ENCODE results near the gene TPPP.
A peak's percentile ranks its signal among the peaks of the same experiment; 100 is the strongest.
"Not testable (repeated sequence)": the region's sequence is repeated elsewhere in the genome, so short reads cannot be mapped to it uniquely, and the experiment has no call there.

TPPP gene

DNA sequence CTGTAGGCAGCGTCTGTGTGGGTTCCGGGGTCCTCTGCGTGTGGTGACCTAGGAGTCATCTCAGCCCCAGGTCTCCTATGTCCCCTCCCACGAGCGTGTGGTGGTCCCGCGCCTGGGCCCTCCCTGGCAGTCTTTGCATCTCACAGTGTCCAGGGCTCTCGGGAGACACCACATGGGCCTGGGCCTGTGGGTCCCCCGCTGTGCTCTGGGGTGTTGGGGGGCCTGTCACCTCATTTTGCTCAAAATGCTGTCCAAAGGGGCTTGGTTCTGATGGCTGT is 54.0 kb downstream of the TPPP start:
- TF ChIP-seq POLR2A (IDR thresholded peaks at IDR 0.05; ENCODE audit: low read depth, low read length), result no peak
- no peak for FAIRE-seq

DNA sequence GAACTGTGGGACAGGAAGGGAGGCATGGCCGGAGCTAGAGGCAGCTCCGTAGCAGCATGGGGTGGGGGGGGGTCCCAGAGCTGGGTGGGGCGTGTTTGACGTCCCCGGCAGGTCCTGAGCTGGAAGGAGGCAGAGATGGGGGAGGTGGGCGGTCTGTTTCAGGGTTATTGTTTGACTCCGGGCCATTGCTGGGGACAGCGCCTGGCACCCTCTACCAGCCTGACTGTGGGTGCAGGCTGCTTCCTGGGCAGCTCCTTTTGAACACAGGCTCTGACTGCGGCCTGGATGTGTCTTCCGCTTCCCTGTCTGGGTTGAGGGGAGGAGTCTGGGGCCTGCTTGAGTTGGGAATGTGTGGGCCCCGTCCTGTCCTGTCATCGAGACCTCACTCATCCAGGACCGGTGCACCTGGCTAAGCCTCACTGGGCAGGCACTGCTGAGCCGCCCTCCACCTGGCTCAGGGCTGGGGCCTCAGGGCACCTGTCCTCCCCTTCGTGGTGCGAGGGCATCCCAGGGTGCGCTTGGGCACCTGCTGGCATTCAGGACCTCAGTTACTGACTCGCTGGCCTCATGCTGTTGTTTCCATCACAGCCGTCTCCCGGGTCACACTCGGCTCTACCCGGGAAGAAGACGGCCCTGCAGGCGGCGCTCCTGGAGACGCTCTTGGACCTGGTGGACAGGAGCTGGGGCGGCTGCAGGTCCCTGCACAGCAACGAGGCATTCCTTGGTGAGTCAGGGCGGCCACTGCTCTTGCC is 54.5 kb downstream of the TPPP start:
- FAIRE-seq (no peak), DNase-seq (ENCODE audit: insufficient read length, low spot score) (no peak)
- no peak for TF ChIP-seq POLR2A (IDR thresholded peaks at IDR 0.05; ENCODE audit: low read depth, low read length)

More for the DNA sequence above, 54.0 kb downstream of the TPPP start:
- no peak for DNase-seq (ENCODE audit: insufficient read length, low spot score)

DNA sequence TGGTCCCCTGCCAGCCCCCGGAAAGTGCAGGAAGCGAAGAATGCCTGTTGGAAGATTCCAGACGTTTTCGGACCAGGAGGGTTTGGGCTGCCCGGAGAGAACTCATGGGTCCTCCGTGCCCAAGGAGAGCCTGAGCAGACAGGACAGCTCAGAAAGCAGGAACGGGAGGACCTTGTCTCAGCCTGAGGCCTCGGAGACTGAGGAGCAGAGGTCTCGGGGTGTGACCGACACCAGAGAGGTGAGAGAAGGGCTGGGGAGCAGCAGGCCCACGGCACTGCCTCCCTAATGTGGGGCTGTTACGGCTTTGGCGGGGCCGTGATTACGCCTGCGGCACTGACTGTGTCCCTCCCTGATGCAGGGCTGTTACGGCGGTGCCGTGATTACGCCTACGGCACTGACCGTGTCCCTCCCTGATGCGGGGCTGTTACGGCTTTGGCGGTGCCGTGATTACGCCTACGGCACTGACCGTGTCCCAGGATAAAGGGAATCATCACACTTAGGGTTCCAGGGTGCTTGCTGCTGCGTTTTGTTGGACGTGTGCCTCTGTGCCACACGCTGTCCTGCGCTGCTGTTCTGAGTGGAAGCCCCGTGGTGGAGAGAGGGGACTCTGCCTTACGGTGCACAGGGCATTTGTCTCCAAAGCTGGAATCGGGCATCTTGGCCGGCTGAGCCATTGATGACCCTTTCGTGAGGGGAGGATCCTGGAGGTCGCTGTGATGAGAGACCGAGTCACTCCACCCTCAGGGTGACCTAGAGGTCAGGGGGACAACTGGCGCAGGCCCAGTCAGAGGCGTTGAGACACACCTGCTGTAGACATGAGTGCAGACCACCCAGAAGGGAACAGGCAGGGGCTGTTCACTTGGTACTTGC is 55.3 kb downstream of the TPPP start:
- DNase-seq (ENCODE audit: insufficient read length, low spot score), result no peak
- FAIRE-seq, result no peak
- no peak for TF ChIP-seq POLR2A (IDR thresholded peaks at IDR 0.05; ENCODE audit: low read depth, low read length)

DNA sequence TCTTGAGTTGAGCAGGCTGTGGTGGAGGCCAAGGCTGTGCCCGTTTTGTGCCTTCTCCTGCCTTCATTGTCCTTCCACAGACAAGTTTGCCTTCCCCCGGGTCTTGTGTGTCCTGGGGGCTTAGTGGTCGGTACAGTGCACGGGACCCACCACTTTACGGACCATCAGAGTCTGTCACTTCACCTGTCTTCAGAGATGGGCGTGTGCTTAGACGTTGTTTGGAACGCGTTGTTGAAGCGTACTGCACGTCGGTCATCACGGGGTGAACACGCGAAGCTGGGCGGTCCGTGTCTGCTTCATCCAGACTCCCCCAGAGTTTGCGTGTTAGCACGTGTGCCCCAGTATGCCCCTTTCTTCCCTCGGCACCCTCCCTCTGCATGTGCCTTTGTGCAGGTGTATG is 56.2 kb downstream of the TPPP start:
- FAIRE-seq, result no peak
- TF ChIP-seq POLR2A (IDR thresholded peaks at IDR 0.05; ENCODE audit: low read depth, low read length), result no peak
- DNase-seq (ENCODE audit: insufficient read length, low spot score), result no peak

DNA sequence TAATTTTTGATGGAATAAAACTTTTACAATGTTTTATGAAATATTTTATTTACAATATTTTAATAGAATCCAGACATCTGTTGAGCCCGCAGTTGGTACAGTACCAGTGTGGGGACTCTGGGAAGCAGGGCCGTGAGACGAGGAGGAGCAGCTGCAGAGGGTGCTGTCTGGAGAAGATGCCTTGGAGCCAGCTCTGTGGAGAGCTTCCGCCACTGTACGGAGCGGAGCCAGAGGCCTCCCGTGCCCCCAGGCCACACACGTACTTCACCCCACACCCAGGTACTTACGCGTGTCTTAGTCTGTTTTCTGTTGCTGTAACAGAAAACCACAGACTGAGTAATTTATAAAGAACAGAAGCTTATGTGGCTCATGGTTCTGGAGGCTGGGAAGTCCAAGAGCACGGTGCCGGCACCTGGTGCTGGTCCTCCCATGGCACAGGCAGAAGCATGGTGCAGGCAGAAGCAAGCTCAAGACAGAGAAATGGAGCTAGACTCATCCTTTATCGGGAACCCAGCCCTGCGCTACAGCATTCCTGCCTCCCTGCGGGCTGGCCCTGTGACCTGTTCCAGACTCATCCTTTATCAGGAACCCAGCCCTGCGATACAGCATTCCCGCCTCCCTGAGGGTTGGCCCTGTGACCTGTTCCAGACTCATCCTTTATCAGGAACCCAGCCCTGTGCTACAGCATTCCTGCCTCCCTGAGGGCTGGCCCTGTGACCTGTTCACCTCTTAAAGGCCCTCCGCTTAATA is 57.7 kb downstream of the TPPP start:
- TF ChIP-seq POLR2A (IDR thresholded peaks at IDR 0.05; ENCODE audit: low read depth, low read length), result no peak
- FAIRE-seq (no peak), DNase-seq (ENCODE audit: insufficient read length, low spot score) (no peak)

DNA sequence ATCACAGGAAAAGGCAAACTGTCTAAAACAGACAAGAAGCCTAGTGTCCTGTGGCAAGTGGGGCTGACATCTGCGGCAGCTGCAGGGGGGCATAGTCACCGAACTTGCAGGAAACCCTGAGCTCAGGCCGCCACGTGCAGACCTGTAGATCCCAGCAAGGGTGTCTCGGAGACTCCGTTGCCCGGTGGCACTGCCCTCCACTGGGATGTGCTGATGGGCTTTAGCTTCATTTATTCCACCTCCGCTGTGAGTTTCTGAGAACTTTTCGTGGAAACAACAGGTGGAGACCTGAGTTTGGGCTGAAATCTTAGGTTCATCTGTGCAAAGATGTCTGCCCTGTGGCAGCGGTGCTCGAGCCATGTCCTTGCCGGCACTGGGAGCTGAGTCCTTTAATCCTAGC is 59.0 kb downstream of the TPPP start:
- no peak for TF ChIP-seq POLR2A (IDR thresholded peaks at IDR 0.05; ENCODE audit: low read depth, low read length)
- no peak for FAIRE-seq
- no peak for DNase-seq (ENCODE audit: insufficient read length, low spot score)

DNA sequence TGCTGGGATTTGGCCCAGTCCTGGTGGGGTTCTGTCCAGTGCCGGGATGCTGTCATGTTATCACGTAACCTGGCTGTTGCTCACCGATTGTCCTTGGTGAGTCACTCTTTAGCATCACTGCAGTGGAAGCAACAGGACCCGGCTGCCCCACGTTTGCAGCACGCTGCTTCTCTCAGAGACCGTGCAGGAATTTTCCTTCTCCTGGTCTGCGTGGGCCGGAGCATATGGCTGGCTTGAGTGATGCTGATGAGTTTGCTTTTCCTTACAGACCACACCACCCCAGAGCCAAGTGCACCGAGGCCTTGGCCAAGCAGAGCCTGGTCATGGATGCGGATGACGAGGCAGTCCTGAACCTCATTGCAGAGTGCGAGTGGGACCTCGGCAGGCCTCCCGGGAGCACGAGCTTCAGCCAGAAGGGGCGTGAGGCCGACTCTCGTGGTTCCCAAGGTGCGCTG is 59.6 kb downstream of the TPPP start:
- peak; percentile 57 for DNase-seq (ENCODE audit: insufficient read length, low spot score)
- no peak for FAIRE-seq
- TF ChIP-seq POLR2A (IDR thresholded peaks at IDR 0.05; ENCODE audit: low read depth, low read length), result no peak

DNA sequence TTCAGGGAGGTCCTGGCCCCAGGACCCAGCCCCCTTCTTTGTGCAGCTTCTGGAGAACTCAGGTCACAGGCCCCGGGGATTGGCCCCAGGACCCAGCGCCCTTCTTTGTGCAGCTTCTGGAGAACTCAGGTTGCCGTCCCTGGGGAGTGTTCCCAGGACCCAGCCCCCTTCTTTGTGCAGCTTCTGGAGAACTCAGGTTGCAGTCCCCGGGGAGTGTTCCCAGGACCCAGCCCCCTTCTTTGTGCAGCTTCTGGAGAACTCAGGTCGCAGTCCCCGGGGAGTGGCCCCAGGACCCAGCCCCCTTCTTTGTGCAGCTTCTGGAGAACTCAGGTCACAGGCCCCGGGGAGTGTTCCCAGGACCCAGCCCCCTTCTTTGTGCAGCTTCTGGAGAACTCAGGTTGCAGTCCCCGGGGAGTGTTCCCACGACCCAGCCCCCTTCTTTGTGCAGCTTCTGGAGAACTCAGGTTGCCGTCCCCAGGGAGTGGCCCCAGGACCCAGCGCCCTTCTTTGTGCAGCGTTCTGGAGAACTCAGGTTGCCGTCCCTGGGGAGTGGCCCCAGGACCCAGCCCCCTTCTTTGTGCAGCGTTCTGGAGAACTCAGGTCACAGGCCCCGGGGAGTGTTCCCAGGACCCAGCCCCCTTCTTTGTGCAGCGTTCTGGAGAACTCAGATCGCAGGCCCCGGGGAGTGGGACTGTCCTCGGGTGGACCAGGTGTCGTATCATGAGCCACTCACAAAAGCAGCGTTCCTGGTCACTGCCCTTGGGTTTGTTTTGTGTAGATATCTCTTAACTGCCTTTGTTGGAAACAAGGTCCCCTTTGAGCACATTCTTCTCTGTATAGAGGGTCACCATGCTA is 64.6 kb downstream of the TPPP start:
- not testable (repeated sequence) for FAIRE-seq; DNase-seq (ENCODE audit: insufficient read length, low spot score)

DNA sequence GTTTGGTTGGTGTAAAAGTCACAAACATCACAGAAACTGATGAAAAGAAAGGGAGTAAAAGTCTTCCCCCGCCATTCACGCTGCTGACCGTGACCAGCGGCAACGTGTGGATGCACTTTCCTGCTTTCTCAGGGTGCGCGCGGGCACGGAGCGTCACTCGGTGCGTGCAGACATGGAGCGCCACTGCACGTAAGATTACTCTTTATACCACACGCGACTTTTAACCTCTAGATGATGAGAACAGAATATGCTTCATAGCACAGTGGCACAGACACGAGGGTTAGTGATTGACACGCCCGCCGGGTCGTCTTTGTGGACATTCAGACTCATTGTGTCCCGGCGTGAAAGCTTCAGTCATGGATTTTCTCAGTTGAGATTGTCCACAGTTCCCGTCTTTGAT is 65.3 kb downstream of the TPPP start:
- no peak for TF ChIP-seq POLR2A (IDR thresholded peaks at IDR 0.05; ENCODE audit: low read depth, low read length)
- no peak for DNase-seq (ENCODE audit: insufficient read length, low spot score)
- FAIRE-seq, result no peak

DNA sequence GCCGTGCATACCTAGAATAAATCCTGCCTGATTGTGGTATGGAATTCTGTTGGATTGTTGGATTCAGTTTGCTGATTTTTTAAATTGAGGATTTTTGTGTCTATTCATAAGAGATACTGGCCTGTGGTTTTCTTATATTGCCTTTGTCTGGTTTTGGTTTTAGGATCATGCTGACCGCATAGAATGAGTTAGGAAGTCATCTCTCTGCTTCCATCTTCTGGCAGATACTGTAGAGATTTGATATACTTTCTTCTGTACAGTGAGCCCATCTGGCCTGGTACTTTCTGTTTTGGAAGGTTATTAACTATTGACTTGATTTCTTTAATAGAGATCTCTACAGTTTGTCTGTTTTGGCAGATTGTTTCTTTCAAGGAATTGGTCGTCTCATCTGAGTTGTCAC is 66.3 kb downstream of the TPPP start:
- TF ChIP-seq POLR2A (IDR thresholded peaks at IDR 0.05; ENCODE audit: low read depth, low read length), result no peak
- FAIRE-seq, result no peak
- DNase-seq (ENCODE audit: insufficient read length, low spot score), result no peak

DNA sequence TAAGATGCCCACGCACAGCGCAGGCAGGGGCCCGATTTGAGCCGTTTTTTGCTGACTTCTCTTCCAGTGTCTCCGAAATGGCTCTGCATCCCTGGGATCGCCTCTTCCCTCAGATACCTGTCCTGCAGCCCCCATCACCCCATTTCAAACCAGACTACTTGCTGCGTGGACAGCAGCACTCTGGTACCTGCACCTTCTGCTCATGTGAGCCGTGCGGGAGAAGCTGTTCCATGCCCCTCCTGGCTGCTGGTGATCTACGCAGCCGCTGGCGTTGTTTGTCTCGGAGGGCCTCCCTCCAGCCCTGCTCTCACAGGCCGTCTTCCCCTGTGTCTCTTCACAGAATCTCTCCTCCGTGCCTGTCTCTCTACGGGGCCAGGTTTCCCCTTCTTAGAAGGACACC is 67.6 kb downstream of the TPPP start:
- DNase-seq (ENCODE audit: insufficient read length, low spot score), result no peak
- no peak for TF ChIP-seq POLR2A (IDR thresholded peaks at IDR 0.05; ENCODE audit: low read depth, low read length)
- FAIRE-seq, result no peak

DNA sequence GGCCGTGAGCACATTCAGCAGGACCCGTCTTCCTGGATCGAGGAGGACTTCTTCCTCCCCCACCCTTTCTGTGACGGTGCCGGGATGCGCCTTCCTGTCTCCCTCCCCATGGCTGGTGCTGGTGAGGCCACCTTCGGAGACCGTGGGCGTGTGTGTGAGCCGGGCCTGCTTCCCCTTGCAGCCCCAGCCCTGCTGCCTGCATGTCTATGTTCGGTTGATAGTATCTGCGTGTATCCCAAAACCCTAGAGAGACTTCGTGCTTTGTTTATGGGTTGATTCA is 68.3 kb downstream of the TPPP start:
- no peak for TF ChIP-seq POLR2A (IDR thresholded peaks at IDR 0.05; ENCODE audit: low read depth, low read length)
- FAIRE-seq, result no peak
- DNase-seq (ENCODE audit: insufficient read length, low spot score), result no peak

DNA sequence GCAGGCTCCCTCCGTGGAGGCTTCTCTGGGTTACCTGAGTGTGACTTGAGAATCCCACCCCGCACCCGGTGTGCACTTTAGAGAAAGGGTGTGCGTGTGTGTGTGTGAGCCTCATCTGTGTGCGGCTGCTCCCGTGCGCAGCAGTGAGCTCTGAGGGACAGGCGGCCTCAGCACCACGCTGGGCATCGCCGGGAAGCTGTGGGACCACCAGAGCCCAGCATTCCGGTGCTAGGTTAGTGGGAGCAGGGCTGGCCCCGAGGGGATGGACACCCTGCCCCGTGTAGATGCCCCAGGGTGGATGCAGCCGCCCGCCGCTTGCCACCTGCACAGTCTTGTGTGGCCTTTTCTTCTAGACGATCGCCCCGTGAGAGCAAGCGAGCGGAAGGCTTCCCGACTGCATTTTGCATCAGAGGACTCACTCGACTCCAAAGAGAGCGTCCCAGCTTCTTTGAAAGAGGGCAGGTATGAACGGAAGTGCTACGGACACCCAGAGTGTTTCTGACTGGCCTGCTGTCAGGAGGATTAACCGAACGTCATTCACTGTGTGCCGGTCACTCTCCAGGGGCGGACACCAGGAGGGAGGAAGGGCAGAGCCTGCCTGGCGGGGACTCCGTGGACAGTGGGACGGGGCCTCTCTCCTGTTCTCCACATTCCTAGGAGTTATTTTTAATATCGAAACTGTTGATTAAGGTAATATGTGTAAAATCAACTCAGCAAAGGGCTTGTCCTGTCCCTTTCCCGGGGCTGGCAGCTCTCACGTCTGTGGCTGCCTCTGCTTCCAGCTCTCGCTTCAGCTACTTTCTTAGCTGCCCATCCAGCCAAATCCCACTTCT is 68.8 kb downstream of the TPPP start:
- FAIRE-seq, result no peak
- DNase-seq (ENCODE audit: insufficient read length, low spot score), result no peak
- TF ChIP-seq POLR2A (IDR thresholded peaks at IDR 0.05; ENCODE audit: low read depth, low read length), result no peak
